Esophagus squamous epithelium (tissue), 5 donors: ENCODE measurements around the gene NR0B2. TPM values are rescaled to one million over a fixed set of nuclear protein-coding genes. Genes with fewer than 3 reads are reported as not detected.

Experiments used
- DNase-seq: peaks from one replicate; lab custom pipeline; 2025; lab: John Stamatoyannopoulos, UW
- H3K27ac ChIP-seq, 4 donors: fragments of 200-600 bp; sonication (generic); one replicate each; pipeline ENCODE4 v1.5.1; 2016 to 2019; ENCODE audit warnings: mild to moderate bottlenecking in 1 of 4
- H3K27me3 ChIP-seq, 4 donors: fragments of 200-600 bp; sonication (generic); 1 replicate in 3 of 4; 2 replicates in 1 of 4; pipeline versions ENCODE4 v1.5.1 to v1.6.0; 2017 to 2021; ENCODE audit warnings: antibody characterized with exemption in 1 of 4
- H3K36me3 ChIP-seq, 3 donors: fragments of 200-600 bp; sonication (generic); one replicate each; pipeline ENCODE4 v1.5.1; 2016 to 2019
- H3K4me1 ChIP-seq, 3 donors: fragments of 200-600 bp; sonication (generic); one replicate each; pipeline ENCODE4 v1.5.1; 2017 to 2019
- H3K4me3 ChIP-seq, 4 donors: fragments of 200-600 bp; sonication (generic); 1 replicate in 3 of 4; 2 replicates in 1 of 4; pipeline ENCODE4 v1.5.1; 2016 to 2019; ENCODE audit warnings: mild to moderate bottlenecking in 2 of 4, moderate library complexity in 1 of 4
- H3K9me3 ChIP-seq, 3 donors: fragments of 200-600 bp; sonication (generic); one replicate each; pipeline ENCODE4 v1.5.1; 2016 to 2019
- CTCF ChIP-seq, 6 experiments: fragments of 450-650 bp in 4 of 6; fragments of 200-600 bp in 2 of 6; sonication (generic) in 2 of 6; IDR thresholded peaks; one replicate each; pipeline ENCODE4 v1.5.1; 2016 to 2019; ENCODE audit warnings: antibody characterized with exemption in 6 of 6, mild to moderate bottlenecking in 4 of 6, moderate library complexity in 4 of 6
- POLR2A ChIP-seq, 4 donors: fragments of 450-650 bp; IDR thresholded peaks; one replicate each; pipeline ENCODE4 v1.6.1; 2017; ENCODE audit warnings: antibody characterized with exemption in 4 of 4, mild to moderate bottlenecking in 4 of 4, moderate library complexity in 3 of 4
- WGBS, 2 donors: methylation state at CpG; one replicate each; pipeline ENCODE4 v1.1.5; 2018; 5-methylcytosine and 5-hydroxymethylcytosine counted together
- intact Hi-C: fragments of 100-400 bp; cut with DNase I; formaldehyde crosslinking; loops from one replicate; pipeline ENCODE4 v1.15.0; 2022
- total RNA-seq, 4 donors: library from RNA; depleted of rRNA; stranded (reverse); fragments of >200 nt; gene quantifications; one replicate each; pipeline ENCODE4 v1.1.0, GENCODE V29; 2016
- donor health status: DM: yes; HTN: yes; CAD: no.

The NR0B2 gene
- total RNA-seq, 4 donors from 2014 or later = not detected

GRCh38 chr1:26922901-26923300 is 9.1 kb upstream of the NR0B2 start:
- 54 to 85% methylated on average over 2 to 3 of the region's 3 CpGs for WGBS, 2 donors
- Histone ChIP-seq H3K27me3 (no peaks in the 10 kb centered on the region), H3K36me3 (peaks cover 5 to 45% (median 22%) of the 10 kb centered on the region in 3 donors), H3K4me3 (peak overlapping the region in 2 of 4 donors; percentile 97 to 99), H3K27ac (no peak overlapping the region), H3K4me1 (peaks cover 0 to 29% (median 17%) of the 10 kb centered on the region in 3 donors), H3K9me3 (no peaks in the 10 kb centered on the region)
- intact Hi-C loops = no loop called here
- DNase-seq = no peak
- TF ChIP-seq POLR2A (IDR thresholded peaks at IDR 0.05) (no peak), CTCF (IDR thresholded peaks at IDR 0.05) (no peak)

GRCh38 chr1:26922431-26922729 is 8.6 kb upstream of the NR0B2 start:
- 16 to 17% methylated on average over 6 of the region's 6 CpGs for WGBS, 2 donors
- H3K27ac ChIP-seq = peak overlapping the region in 3 of 4 donors; percentile 87 to 96 (median 93)
- H3K4me1 ChIP-seq = peaks cover 0 to 29% (median 17%) of the 10 kb centered on the region in 3 donors
- peaks cover 5 to 40% (median 22%) of the 10 kb centered on the region in 3 donors for H3K36me3 ChIP-seq
- intact Hi-C loops = no loop called here
- DNase-seq = no peak
- peak overlapping the region; percentile 93 to 100 (median 98) for H3K4me3 ChIP-seq
- no peaks in the 10 kb centered on the region for H3K27me3 ChIP-seq
- no peaks in the 10 kb centered on the region for H3K9me3 ChIP-seq
- TF ChIP-seq POLR2A (IDR thresholded peaks at IDR 0.05) (no peak), CTCF (IDR thresholded peaks at IDR 0.05) (no peak)

GRCh38 chr1:26921540-26922430 is 8.0 kb upstream of the NR0B2 start, which contains the start of gene NUDC:
TSS of gene NUDC (plus strand) at chr1:26921743. CDS start at chr1:26921849, 106 bp downstream.
- DNase-seq = peak; percentile 78
- Histone ChIP-seq H3K4me3 (peak within 1 kb of the TSS; percentile 93 to 100 (median 98)), H3K27ac (peak within 1 kb of the TSS; percentile 87 to 96 (median 94)), H3K4me1 (peaks cover 0 to 29% (median 17%) of the 10 kb centered on the region in 3 donors), H3K9me3 (no peaks in the 10 kb centered on the region), H3K36me3 (peaks cover 5 to 34% (median 22%) of the 10 kb centered on the region in 3 donors), H3K27me3 (no peaks in the 10 kb centered on the region)
- intact Hi-C loops = no loop called here
- TF ChIP-seq POLR2A (IDR thresholded peaks at IDR 0.05) (peak in 3 of 4 donors; percentile 66 to 91 (median 88)), CTCF (IDR thresholded peaks at IDR 0.05) (no peak)
- 0 to 1% methylated on average over 27 to 60 of the region's 83 CpGs for WGBS, 2 donors

- peaks cover 0 to 29% (median 17%) of the 10 kb centered on the region in 3 donors for H3K4me1 ChIP-seq
- TF ChIP-seq CTCF (IDR thresholded peaks at IDR 0.05) (no peak), POLR2A (IDR thresholded peaks at IDR 0.05) (no peak)
- H3K27me3 ChIP-seq = no peaks in the 10 kb centered on the region
- H3K4me3 ChIP-seq = peak overlapping the region; percentile 93 to 100 (median 98)
- WGBS, 2 donors = 14 to 21% methylated on average over 5 to 7 of the region's 7 CpGs
- H3K36me3 ChIP-seq = peaks cover 5 to 28% (median 20%) of the 10 kb centered on the region in 3 donors
- H3K27ac ChIP-seq = peak overlapping the region; percentile 87 to 96 (median 94)
- no peaks in the 10 kb centered on the region for H3K9me3 ChIP-seq
- DNase-seq = no peak
- intact Hi-C loops = no loop called here
Measured at GRCh38 chr1:26921126-26921539, 7.4 kb upstream of the NR0B2 start.
